ENCODE results near the gene OPALIN.

GRCh38 chr10:96387161-96387560 lies 28.4 kb upstream of the OPALIN start:
- TF ChIP-seq CTCF (IDR thresholded peaks at IDR 0.05) (no peak), POLR2AphosphoS5 (IDR thresholded peaks at IDR 0.05) (no peak), POLR2A (IDR thresholded peaks at IDR 0.05) (no peak)
